Measurements from ENCODE around the gene FITM2. TPM values are rescaled to one million over a fixed set of nuclear protein-coding genes. Genes with fewer than 3 reads are reported as not detected.

FITM2 gene
- total and polyA plus RNA-seq, 7 donors = 4.5 to 15.7 (median 12.0) TPM

DNA sequence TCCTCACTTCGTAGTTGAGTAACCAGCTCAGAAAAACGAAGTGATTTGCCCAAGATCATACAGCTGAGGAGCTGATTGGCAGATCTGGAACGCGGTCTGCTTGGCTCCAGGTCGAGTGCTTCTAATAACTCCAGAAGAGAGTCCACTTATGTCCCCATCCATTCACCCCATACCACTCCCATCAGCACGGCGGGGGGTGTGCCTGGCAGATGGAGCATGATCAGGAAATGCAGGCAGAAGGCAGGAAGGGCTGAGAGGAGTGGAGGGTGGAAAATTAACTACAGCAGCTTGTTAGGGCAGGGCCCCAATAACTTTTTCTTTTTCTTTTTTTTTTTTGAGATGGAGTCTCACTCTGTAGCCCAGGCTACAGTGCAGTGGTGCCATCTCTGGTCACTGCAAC lies 15.0 kb downstream of the FITM2 start:
- intact Hi-C loops (cut with DNase I) = no loop called here
- 74 to 88% (median 77%) methylated on average over 7 of the region's 7 CpGs for WGBS, 3 donors
- Histone ChIP-seq H3K4me3 (no peak overlapping the region), H3K36me3 (ENCODE audit: insufficient read depth in 1 of 2, low read depth in 1 of 2) (no peaks in the 10 kb centered on the region), H3K9me3 (no peaks in the 10 kb centered on the region), H3K27me3 (ENCODE audit: insufficient read depth in 3 of 3, low read length in 2 of 3) (no peaks in the 10 kb centered on the region), H3K27ac (no peak overlapping the region), H3K4me1 (no peaks in the 10 kb centered on the region)
- DNase-seq (no peak), ATAC-seq (no peak)
- TF ChIP-seq, protein P1, sequence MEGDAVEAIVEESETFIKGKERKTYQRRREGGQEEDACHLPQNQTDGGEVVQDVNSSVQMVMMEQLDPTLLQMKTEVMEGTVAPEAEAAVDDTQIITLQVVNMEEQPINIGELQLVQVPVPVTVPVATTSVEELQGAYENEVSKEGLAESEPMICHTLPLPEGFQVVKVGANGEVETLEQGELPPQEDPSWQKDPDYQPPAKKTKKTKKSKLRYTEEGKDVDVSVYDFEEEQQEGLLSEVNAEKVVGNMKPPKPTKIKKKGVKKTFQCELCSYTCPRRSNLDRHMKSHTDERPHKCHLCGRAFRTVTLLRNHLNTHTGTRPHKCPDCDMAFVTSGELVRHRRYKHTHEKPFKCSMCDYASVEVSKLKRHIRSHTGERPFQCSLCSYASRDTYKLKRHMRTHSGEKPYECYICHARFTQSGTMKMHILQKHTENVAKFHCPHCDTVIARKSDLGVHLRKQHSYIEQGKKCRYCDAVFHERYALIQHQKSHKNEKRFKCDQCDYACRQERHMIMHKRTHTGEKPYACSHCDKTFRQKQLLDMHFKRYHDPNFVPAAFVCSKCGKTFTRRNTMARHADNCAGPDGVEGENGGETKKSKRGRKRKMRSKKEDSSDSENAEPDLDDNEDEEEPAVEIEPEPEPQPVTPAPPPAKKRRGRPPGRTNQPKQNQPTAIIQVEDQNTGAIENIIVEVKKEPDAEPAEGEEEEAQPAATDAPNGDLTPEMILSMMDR (IDR thresholded peaks at IDR 0.05) = no peak

GRCh38 chr20:44291754-44292153 lies 19.2 kb downstream of the FITM2 start:
- Histone ChIP-seq H3K4me3 (no peak overlapping the region), H3K9me3 (no peaks in the 10 kb centered on the region), H3K27me3 (ENCODE audit: insufficient read depth in 3 of 3, low read length in 2 of 3) (no peaks in the 10 kb centered on the region), H3K4me1 (no peaks in the 10 kb centered on the region), H3K36me3 (ENCODE audit: insufficient read depth in 1 of 2, low read depth in 1 of 2) (no peaks in the 10 kb centered on the region), H3K27ac (no peak overlapping the region)
- intact Hi-C loops (cut with DNase I) = no loop called here
- TF ChIP-seq, protein P1 (IDR thresholded peaks at IDR 0.05) = no peak
- DNase-seq = no peak
- 85 to 90% (median 87%) methylated on average over 7 of the region's 7 CpGs for WGBS, 3 donors
- no peak for ATAC-seq

DNA sequence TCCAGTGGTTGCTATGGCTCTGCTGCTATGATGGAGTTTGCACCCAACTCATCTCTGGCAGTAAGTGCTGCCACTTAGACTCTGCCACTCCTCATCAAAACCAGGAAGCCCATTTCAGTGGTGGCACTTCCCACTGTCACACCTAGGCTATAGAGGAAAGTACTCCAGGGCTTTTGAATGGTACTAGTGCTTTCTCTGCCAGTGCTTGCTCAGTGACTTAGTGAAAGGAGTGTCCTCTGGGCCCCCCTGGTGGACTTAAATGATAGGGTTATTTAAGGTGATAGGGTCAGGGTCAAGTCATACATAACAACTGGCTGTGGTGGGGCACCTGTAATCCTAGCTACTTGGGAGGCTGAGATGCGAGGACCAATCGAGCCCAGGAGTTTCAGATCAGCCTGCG lies 22.8 kb downstream of the FITM2 start:
- ATAC-seq = no peak

GRCh38 chr20:44287272-44288097 lies 23.5 kb downstream of the FITM2 start:
- no peaks in the 10 kb centered on the region for H3K36me3 ChIP-seq (ENCODE audit: insufficient read depth in 1 of 2, low read depth in 1 of 2)
- no peak for ATAC-seq
- WGBS, 3 donors = 61 to 72% (median 70%) methylated on average over 5 of the region's 5 CpGs
- no peak overlapping the region for H3K27ac ChIP-seq
- intact Hi-C loops (cut with DNase I) = no loop called here
- H3K27me3 ChIP-seq (ENCODE audit: insufficient read depth in 3 of 3, low read length in 2 of 3) = no peaks in the 10 kb centered on the region
- no peaks in the 10 kb centered on the region for H3K9me3 ChIP-seq
- TF ChIP-seq, protein P1 (IDR thresholded peaks at IDR 0.05) = no peak
- no peak for DNase-seq
- H3K4me1 ChIP-seq = no peaks in the 10 kb centered on the region
- H3K4me3 ChIP-seq = no peak overlapping the region

More for the DNA sequence above, 22.8 kb downstream of the FITM2 start:
- H3K4me1 ChIP-seq = no peaks in the 10 kb centered on the region
- TF ChIP-seq, protein P1 (IDR thresholded peaks at IDR 0.05) = no peak
- no peak overlapping the region for H3K27ac ChIP-seq
- H3K9me3 ChIP-seq = no peaks in the 10 kb centered on the region
- intact Hi-C loops (cut with DNase I) = no loop called here
- no peaks in the 10 kb centered on the region for H3K27me3 ChIP-seq (ENCODE audit: insufficient read depth in 3 of 3, low read length in 2 of 3)
- H3K4me3 ChIP-seq = no peak overlapping the region
- no peaks in the 10 kb centered on the region for H3K36me3 ChIP-seq (ENCODE audit: insufficient read depth in 1 of 2, low read depth in 1 of 2)
- 94 to 98% (median 96%) methylated on average over 3 of the region's 3 CpGs for WGBS, 3 donors
- no peak for DNase-seq
